Liver (tissue), 2 donors: ENCODE measurements around the gene NDUFV3.

ENCODE experiments used
- CTCF ChIP-seq: fragments of 150-350 bp; IDR thresholded peaks from 2 replicates; pipeline ENCODE4 v1.5.1; 2017; ENCODE audit warnings: improper control_type of control experiment, low read depth, low read length; ENCODE audit not compliant: missing input control
- REST ChIP-seq: IDR thresholded peaks from 2 replicates; pipeline ENCODE4 v1.6.1; 2016; ENCODE audit warnings: antibody characterized with exemption, mild to moderate bottlenecking
- donor health status: healthy.

GRCh38 chr21:42931560-42932235, 38.6 kb downstream of the NDUFV3 start:
- TF ChIP-seq CTCF: no peak
- no peak for TF ChIP-seq REST
